Activated T-helper 9 cell treated with anti-CD3 and anti-CD28 coated beads, Interleukin-2, amount 50 U/mL, for 16 hours (primary cell): ENCODE results near the gene RAB22A.

Experiments
- DNase-seq: peaks from one replicate; pipeline ENCODE4 v3.0.0-alpha.2; 2020; ENCODE audit warnings: low read depth

Gene RAB22A

GRCh38 chr20:58416057-58416456 is 106.5 kb downstream of the RAB22A start:
- no peak for DNase-seq

- DNase-seq, result no peak
Measured at GRCh38 chr20:58416835-58417234, 107.3 kb downstream of the RAB22A start.
